Right forelimb (tissue), 1 donor: ENCODE results near the gene PDE1C.

ENCODE experiments used
- DNase-seq: peaks from one replicate; pipeline ENCODE4 v3.0.0-alpha.2; 2018

The PDE1C gene

GRCh38 chr7:32074787-32075585 is 4.8 kb upstream of the PDE1C start:
- DNase-seq: no peak

- no peak for DNase-seq
Measured at GRCh38 chr7:32073533-32073932, 3.3 kb upstream of the PDE1C start.

GRCh38 chr7:32072397-32072796 is 2.2 kb upstream of the PDE1C start:
- DNase-seq: no peak

GRCh38 chr7:32071466-32072091 is 1.4 kb upstream of the PDE1C start:
- DNase-seq: no peak

GRCh38 chr7:32070051-32070405 is 179 bp downstream of the PDE1C start:
- DNase-seq: no peak

GRCh38 chr7:32069116-32069650 is 1.0 kb downstream of the PDE1C start:
- no peak for DNase-seq

GRCh38 chr7:32068411-32069101 is 1.7 kb downstream of the PDE1C start:
- no peak for DNase-seq

GRCh38 chr7:32066441-32066840 is 3.8 kb downstream of the PDE1C start:
- no peak for DNase-seq

- DNase-seq: no peak
Measured at GRCh38 chr7:32063614-32064013, 6.6 kb downstream of the PDE1C start.

GRCh38 chr7:32062150-32062549 is 8.1 kb downstream of the PDE1C start:
- DNase-seq: no peak

GRCh38 chr7:32061346-32061745 is 8.9 kb downstream of the PDE1C start:
- no peak for DNase-seq

GRCh38 chr7:32059289-32060011 is 10.8 kb downstream of the PDE1C start:
- DNase-seq: no peak

- DNase-seq: no peak
Measured at GRCh38 chr7:32058002-32058401, 12.2 kb downstream of the PDE1C start.

GRCh38 chr7:32056767-32057166 is 13.4 kb downstream of the PDE1C start:
- DNase-seq: no peak

- no peak for DNase-seq
Measured at GRCh38 chr7:32053204-32053603, 17.0 kb downstream of the PDE1C start.

- no peak for DNase-seq
Measured at GRCh38 chr7:32051128-32051527, 19.1 kb downstream of the PDE1C start.

GRCh38 chr7:32049599-32049998 is 20.6 kb downstream of the PDE1C start:
- DNase-seq: no peak

GRCh38 chr7:32048970-32049491 is 21.2 kb downstream of the PDE1C start:
- DNase-seq: no peak

GRCh38 chr7:32047801-32048200 is 22.4 kb downstream of the PDE1C start:
- no peak for DNase-seq

- DNase-seq: no peak
Measured at GRCh38 chr7:32047075-32047474, 23.1 kb downstream of the PDE1C start.

- DNase-seq: no peak
Measured at GRCh38 chr7:32045228-32045627, 25.0 kb downstream of the PDE1C start.

- DNase-seq: no peak
Measured at GRCh38 chr7:32044739-32045138, 25.5 kb downstream of the PDE1C start.

GRCh38 chr7:32043688-32044087 is 26.5 kb downstream of the PDE1C start:
- DNase-seq: no peak
